Stimulated activated CD8-positive, alpha-beta memory T cell treated with anti-CD3 and anti-CD28 coated beads, Interleukin-12 subunit alpha, Interleukin-12 subunit beta, amount 100 ng/mL, for 24 hours (primary cell): ENCODE data around the gene HEATR9.
A peak's percentile ranks its signal among the peaks of the same experiment; 100 is the strongest.

Experiments
- DNase-seq: peaks from one replicate; pipeline ENCODE4 v3.0.0-alpha.2; 2020; ENCODE audit errors: extremely low read depth

The HEATR9 gene

DNA sequence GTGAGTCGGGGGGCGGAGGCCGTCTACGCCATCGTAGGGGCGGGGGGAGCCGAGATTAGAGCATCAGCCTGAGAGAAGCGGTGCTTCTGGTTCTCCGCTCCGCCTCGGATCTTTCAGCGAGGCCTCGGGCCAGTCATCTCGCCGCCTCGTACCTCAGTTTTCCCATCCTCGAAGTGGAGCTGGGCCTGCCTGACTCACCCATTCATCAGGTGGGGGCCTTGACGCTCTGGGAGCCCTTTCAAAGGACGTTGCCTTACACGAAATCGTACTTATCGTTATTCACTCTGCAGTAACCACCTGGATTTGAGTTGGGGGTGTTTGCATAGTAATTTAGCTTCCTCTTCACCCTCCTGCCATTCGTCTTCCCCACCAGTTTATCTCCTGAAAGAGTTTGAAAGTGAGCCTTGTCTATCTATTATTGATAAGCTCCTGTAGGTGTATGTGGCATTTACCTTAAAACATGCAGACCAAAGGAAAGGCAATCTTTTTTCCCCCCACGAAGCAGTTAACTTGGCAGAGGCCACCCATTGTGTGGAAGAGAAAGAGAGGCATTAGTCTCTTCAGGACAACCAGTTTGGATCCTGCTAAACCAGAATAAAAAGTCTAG lies 58.7 kb downstream of the HEATR9 start:
- no peak for DNase-seq

- peak; percentile 89 for DNase-seq
Measured at GRCh38 chr17:35808962-35809854, 59.5 kb downstream of the HEATR9 start, which contains the start of gene TAF15. TAF15 (plus strand) TSS chr17:35809484; CDS start chr17:35809570, 86 bp downstream.

DNA sequence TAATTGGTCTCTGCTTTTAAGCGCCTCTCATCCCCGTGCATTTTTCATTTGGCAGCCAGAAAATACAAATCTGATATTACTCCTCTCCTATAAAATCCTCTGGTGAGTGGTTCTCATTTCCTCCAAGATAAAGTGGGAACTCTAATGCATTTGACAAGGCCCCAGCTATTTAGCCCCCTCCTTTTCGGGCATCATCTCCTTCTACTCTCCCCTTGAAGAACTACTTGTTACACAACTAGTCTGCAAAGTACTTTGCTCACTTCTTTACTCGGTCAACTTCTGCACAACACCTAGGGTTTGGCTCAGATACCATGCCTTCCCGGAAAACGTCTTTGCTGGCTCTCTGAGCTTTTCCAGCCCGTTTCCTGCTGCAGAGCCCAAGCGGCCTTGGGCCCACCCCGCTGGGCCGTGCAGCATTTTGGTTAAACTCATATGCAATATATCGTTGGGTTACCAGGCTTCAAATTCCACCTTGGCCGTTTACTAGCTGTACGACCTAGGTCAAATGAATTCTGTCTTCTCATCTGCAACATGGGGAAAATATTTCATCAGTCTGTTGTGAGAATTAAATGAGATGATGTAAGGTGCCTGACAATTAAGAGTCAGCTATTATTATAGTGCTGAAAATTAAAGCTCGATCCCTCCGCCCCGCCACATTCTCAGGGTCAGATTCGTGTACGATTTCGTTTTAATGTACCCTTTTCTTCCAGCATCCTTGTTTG lies 60.3 kb downstream of the HEATR9 start:
- DNase-seq = no peak

GRCh38 chr17:35807371-35808144 lies 61.1 kb downstream of the HEATR9 start:
- no peak for DNase-seq
